ENCODE measurements around the gene ACP4. TPM values are rescaled to one million over a fixed set of nuclear protein-coding genes. Genes with fewer than 3 reads are reported as not detected.

Gene ACP4
- total and polyA plus RNA-seq, 4 donors = not detected

- H3K27me3 ChIP-seq (ENCODE audit: control insufficient read depth in 3 of 3, insufficient read depth in 3 of 3, low read length in 2 of 3) = no peaks in the 10 kb centered on the region
- H3K4me3 ChIP-seq = no peak overlapping the region
- peaks cover 4 to 34% (median 16%) of the 10 kb centered on the region in 4 donors for H3K36me3 ChIP-seq (ENCODE audit: control insufficient read depth in 4 of 4, insufficient read depth in 4 of 4, low read length in 4 of 4)
- no peaks in the 10 kb centered on the region for H3K4me1 ChIP-seq (ENCODE audit: control insufficient read depth in 5 of 5, insufficient read depth in 5 of 5, low read length in 5 of 5)
- DNase-seq (no peak), ATAC-seq (ENCODE audit: insufficient read depth, low FRiP score) (no peak)
- 86 to 92% methylated on average over 8 of the region's 8 CpGs for WGBS, 2 donors
- no peak overlapping the region for H3K9ac ChIP-seq (ENCODE audit: insufficient read depth in 1 of 2, low read length in 2 of 2)
- TF ChIP-seq CTCF (IDR thresholded peaks at IDR 0.05; ENCODE audit: control extremely low read depth, extremely low read depth) = no peak
- no peaks in the 10 kb centered on the region for H3K9me3 ChIP-seq (ENCODE audit: control insufficient read depth in 4 of 4, insufficient read depth in 3 of 4, low read length in 3 of 4)
- no peak overlapping the region for H3K27ac ChIP-seq (ENCODE audit: low read depth in 1 of 2, low read length in 1 of 2)
Measured at GRCh38 chr19:50796634-50797428, 6.6 kb downstream of the ACP4 start.

GRCh38 chr19:50797429-50797780, 7.2 kb downstream of the ACP4 start:
- peaks cover 4 to 33% (median 18%) of the 10 kb centered on the region in 4 donors for H3K36me3 ChIP-seq (ENCODE audit: control insufficient read depth in 4 of 4, insufficient read depth in 4 of 4, low read length in 4 of 4)
- H3K27me3 ChIP-seq (ENCODE audit: control insufficient read depth in 3 of 3, insufficient read depth in 3 of 3, low read length in 2 of 3) = no peaks in the 10 kb centered on the region
- no peak overlapping the region for H3K4me3 ChIP-seq
- WGBS, 2 donors = 92 to 93% methylated on average over 7 of the region's 7 CpGs
- ATAC-seq (ENCODE audit: insufficient read depth, low FRiP score) (no peak), DNase-seq (no peak)
- H3K27ac ChIP-seq (ENCODE audit: low read depth in 1 of 2, low read length in 1 of 2) = no peak overlapping the region
- no peak for TF ChIP-seq CTCF (IDR thresholded peaks at IDR 0.05; ENCODE audit: control extremely low read depth, extremely low read depth)
- H3K9me3 ChIP-seq (ENCODE audit: control insufficient read depth in 4 of 4, insufficient read depth in 3 of 4, low read length in 3 of 4) = no peaks in the 10 kb centered on the region
- peaks cover 0 to 4% (median 0%) of the 10 kb centered on the region in 5 donors for H3K4me1 ChIP-seq (ENCODE audit: control insufficient read depth in 5 of 5, insufficient read depth in 5 of 5, low read length in 5 of 5)
- no peak overlapping the region for H3K9ac ChIP-seq (ENCODE audit: insufficient read depth in 1 of 2, low read length in 2 of 2)

- H3K36me3 ChIP-seq (ENCODE audit: control insufficient read depth in 4 of 4, insufficient read depth in 4 of 4, low read length in 4 of 4) = peaks cover 4 to 33% (median 18%) of the 10 kb centered on the region in 4 donors
- no peak overlapping the region for H3K4me3 ChIP-seq
- H3K9me3 ChIP-seq (ENCODE audit: control insufficient read depth in 4 of 4, insufficient read depth in 3 of 4, low read length in 3 of 4) = no peaks in the 10 kb centered on the region
- no peak overlapping the region for H3K27ac ChIP-seq (ENCODE audit: low read depth in 1 of 2, low read length in 1 of 2)
- DNase-seq (no peak), ATAC-seq (ENCODE audit: insufficient read depth, low FRiP score) (no peak)
- TF ChIP-seq CTCF (IDR thresholded peaks at IDR 0.05; ENCODE audit: control extremely low read depth, extremely low read depth) = no peak
- no peak overlapping the region for H3K9ac ChIP-seq (ENCODE audit: insufficient read depth in 1 of 2, low read length in 2 of 2)
- H3K4me1 ChIP-seq (ENCODE audit: control insufficient read depth in 5 of 5, insufficient read depth in 5 of 5, low read length in 5 of 5) = peaks cover 0 to 9% (median 6%) of the 10 kb centered on the region in 5 donors
- WGBS, 2 donors = 87 to 89% methylated on average over 18 of the region's 18 CpGs
- no peaks in the 10 kb centered on the region for H3K27me3 ChIP-seq (ENCODE audit: control insufficient read depth in 3 of 3, insufficient read depth in 3 of 3, low read length in 2 of 3)
Measured at GRCh38 chr19:50797781-50798658, 7.8 kb downstream of the ACP4 start.

All from lung (tissue), 12 donors.